Muscle of back (tissue), 11 donors: ENCODE data around the gene CD82. TPM values are rescaled to one million over a fixed set of nuclear protein-coding genes. Genes with fewer than 3 reads are reported as not detected.
"Not testable (repeated sequence)": the region's sequence is repeated elsewhere in the genome, so short reads cannot be mapped to it uniquely, and the experiment has no call there.

Experiments used
- DNase-seq, 3 donors: peaks; one replicate each; pipeline versions ENCODE4 v3.0.0 to v3.0.0-alpha.2; 2013
- polyA plus RNA-seq, 10 donors: library from polyadenylated mRNA; unstranded; fragments of 120-200 nt; gene quantifications; one replicate each; pipeline ENCODE4 v1.2.1, GENCODE V29; 2013; ENCODE audit not compliant: insufficient read length in 10 of 10

Gene CD82
- polyA plus RNA-seq, 10 donors = 51.4 to 86.8 (median 59.4) TPM

GRCh38 chr11:44628730-44629700 lies 63.6 kb downstream of the CD82 start:
- peak in 1 of 3 donors; percentile 21 for DNase-seq

- DNase-seq = no peak
These were observed 64.4 kb downstream of the CD82 start for GRCh38 chr11:44629732-44630345.

- DNase-seq = no peak
These were observed 65.2 kb downstream of the CD82 start for GRCh38 chr11:44630511-44631210.

- DNase-seq = peak in 1 of 3 donors; percentile 11
These were observed 66.4 kb downstream of the CD82 start for GRCh38 chr11:44631831-44632230.

GRCh38 chr11:44632466-44633123 lies 67.1 kb downstream of the CD82 start:
- DNase-seq = peak in 1 of 3 donors; percentile 37

GRCh38 chr11:44633641-44634040 lies 68.2 kb downstream of the CD82 start:
- DNase-seq = peak in 1 of 3 donors; percentile 24

GRCh38 chr11:44634401-44635281 lies 69.2 kb downstream of the CD82 start:
- DNase-seq = peak; percentile 59 to 78 (median 61)

GRCh38 chr11:44637487-44637886 lies 72.0 kb downstream of the CD82 start:
- no peak for DNase-seq

GRCh38 chr11:44638032-44638431 lies 72.6 kb downstream of the CD82 start:
- DNase-seq = no peak

GRCh38 chr11:44643217-44643616 lies 77.8 kb downstream of the CD82 start:
- DNase-seq = no peak

- no peak for DNase-seq
These were observed 80.4 kb downstream of the CD82 start for GRCh38 chr11:44645827-44646226.

- DNase-seq = not testable (repeated sequence)
These were observed 81.9 kb downstream of the CD82 start for GRCh38 chr11:44647255-44647955.

GRCh38 chr11:44648109-44648508 lies 82.6 kb downstream of the CD82 start:
- no peak for DNase-seq

GRCh38 chr11:44651535-44652155 lies 86.2 kb downstream of the CD82 start:
- no peak for DNase-seq

- no peak for DNase-seq
These were observed 87.6 kb downstream of the CD82 start for GRCh38 chr11:44652901-44653644.

GRCh38 chr11:44654057-44654456 lies 88.6 kb downstream of the CD82 start:
- DNase-seq = no peak

GRCh38 chr11:44654596-44654995 lies 89.1 kb downstream of the CD82 start:
- no peak for DNase-seq

GRCh38 chr11:44657836-44658505 lies 92.5 kb downstream of the CD82 start:
- DNase-seq = no peak
